Natural killer cell treated with Interleukin-12 subunit alpha and Interleukin-12 subunit beta and Interleukin-15 and Interleukin-18, amount 100 ng/mL, for 72 hours (primary cell): ENCODE measurements around the gene TICAM1. TPM values are rescaled to one million over a fixed set of nuclear protein-coding genes. Genes with fewer than 3 reads are reported as not detected.
"Not testable (repeated sequence)": the region's sequence is repeated elsewhere in the genome, so short reads cannot be mapped to it uniquely, and the experiment has no call there.

Experiments used
- ATAC-seq, 2 donors: fragments of 150-1000 bp; cut with Tn5 transposase in 1 of 2; sonication (Bioruptor Pico), chemical (Tn5 transposase) in 1 of 2; 2 replicates each; pipeline ENCODE4 v1.10.0; 2021
- DNase-seq: peaks from one replicate; pipeline ENCODE4 v3.0.0; 2022; ENCODE audit warnings: low spot score
- H3K27ac Mint-ChIP-seq, 2 donors: 1 replicate in 1 of 2; 2 replicates in 1 of 2; pipeline ENCODE4 v1.8.0; 2022; ENCODE audit warnings: mixed read lengths in 2 of 2, mild to moderate bottlenecking in 1 of 2, moderate library complexity in 1 of 2
- H3K27me3 Mint-ChIP-seq, 2 donors: 1 replicate in 1 of 2; 2 replicates in 1 of 2; pipeline ENCODE4 v1.8.0; 2022; ENCODE audit warnings: mixed read lengths in 2 of 2
- H3K36me3 Mint-ChIP-seq: one replicate; pipeline ENCODE4 v1.8.0; 2022; ENCODE audit warnings: mixed read lengths
- H3K4me1 Mint-ChIP-seq, 2 donors: 1 replicate in 1 of 2; 2 replicates in 1 of 2; pipeline ENCODE4 v1.8.0; 2022; ENCODE audit warnings: low read depth in 2 of 2, mixed read lengths in 2 of 2, mild to moderate bottlenecking in 1 of 2
- H3K4me3 Mint-ChIP-seq: one replicate; pipeline ENCODE4 v1.8.0; 2022; ENCODE audit warnings: mixed read lengths
- H3K9me3 Mint-ChIP-seq: 2 replicates; pipeline ENCODE4 v1.8.0; 2022; ENCODE audit warnings: mixed read lengths
- total RNA-seq, 2 donors: library from RNA; stranded (reverse); gene quantifications; one replicate each; pipeline ENCODE4 v1.2.3, GENCODE V29; 2022

TICAM1 gene
- total RNA-seq, 2 donors from 2014 or later = 42.6 to 47.0 TPM

DNA sequence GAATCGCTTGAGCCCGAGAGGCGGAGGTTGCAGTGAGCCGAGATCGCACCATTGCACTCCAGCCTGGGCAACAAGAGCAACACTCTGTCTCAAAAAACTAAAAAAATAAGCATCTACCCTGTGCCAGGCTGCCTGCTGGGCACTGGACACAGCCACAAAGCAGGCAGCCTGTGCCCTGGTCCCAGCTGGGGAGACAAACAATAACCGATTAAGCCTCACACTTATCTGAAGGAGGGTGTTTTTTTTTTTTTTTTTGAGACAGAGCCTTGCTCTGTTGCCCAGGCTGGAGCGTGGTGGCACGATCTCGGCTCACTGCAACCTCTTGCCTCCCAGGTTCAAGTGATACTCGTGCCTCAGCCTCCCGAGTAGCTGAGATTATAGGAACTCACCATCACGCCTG lies 25.0 kb upstream of the TICAM1 start:
- H3K9me3 Mint-ChIP-seq, H3K27ac Mint-ChIP-seq, H3K27me3 Mint-ChIP-seq, H3K4me1 Mint-ChIP-seq, H3K36me3 Mint-ChIP-seq, ATAC-seq, DNase-seq, H3K4me3 Mint-ChIP-seq: not testable (repeated sequence)

DNA sequence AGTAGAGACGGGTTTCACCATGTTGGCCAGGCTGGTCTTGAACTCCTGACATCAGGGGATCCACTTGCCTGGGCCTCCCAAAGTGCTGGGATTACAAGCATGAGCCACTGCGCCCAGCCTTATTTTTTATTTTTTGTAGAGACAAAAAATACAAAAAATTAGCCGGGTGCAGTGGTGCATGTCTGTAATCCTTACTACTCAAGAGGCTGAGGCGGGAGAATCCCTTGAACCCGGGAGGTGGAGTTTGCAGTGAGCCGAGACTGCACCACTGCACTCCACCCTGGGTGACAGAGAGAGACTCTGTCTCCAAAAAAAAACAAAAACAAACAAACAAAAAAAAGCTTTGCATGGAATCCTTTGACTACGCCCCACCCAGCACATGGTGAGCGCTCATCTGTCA lies 22.0 kb upstream of the TICAM1 start:
- DNase-seq, H3K4me3 Mint-ChIP-seq, H3K9me3 Mint-ChIP-seq, H3K27me3 Mint-ChIP-seq, H3K27ac Mint-ChIP-seq, H3K4me1 Mint-ChIP-seq, H3K36me3 Mint-ChIP-seq, ATAC-seq: not testable (repeated sequence)

DNA sequence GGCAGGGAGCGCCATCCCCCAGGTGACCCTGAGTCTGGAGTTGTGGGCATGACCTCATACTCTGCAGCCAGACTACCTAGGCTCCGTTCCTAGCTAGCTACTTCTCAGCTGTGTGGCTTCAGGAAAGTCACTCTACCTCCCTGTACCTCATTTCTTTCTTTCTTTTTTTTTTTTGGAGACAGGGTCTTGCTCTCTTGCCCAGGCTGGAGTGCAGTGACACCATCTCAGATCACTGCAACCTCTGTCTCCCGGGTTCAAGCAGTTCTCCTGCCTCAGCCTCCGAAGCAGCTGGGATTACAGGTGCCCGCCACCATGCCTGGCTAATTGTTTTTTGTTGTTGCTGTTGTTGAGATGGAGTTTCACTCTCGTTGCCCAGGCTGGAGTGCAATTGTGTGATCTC lies 21.0 kb upstream of the TICAM1 start:
- H3K27ac Mint-ChIP-seq = no peak overlapping the region
- H3K9me3 Mint-ChIP-seq = no peaks in the 10 kb centered on the region
- no peak overlapping the region for H3K4me3 Mint-ChIP-seq
- H3K27me3 Mint-ChIP-seq = no peaks in the 10 kb centered on the region
- H3K36me3 Mint-ChIP-seq = no peaks in the 10 kb centered on the region
- no peak for ATAC-seq
- no peak for DNase-seq
- peaks cover 0 to 3% of the 10 kb centered on the region in 2 donors for H3K4me1 Mint-ChIP-seq

DNA sequence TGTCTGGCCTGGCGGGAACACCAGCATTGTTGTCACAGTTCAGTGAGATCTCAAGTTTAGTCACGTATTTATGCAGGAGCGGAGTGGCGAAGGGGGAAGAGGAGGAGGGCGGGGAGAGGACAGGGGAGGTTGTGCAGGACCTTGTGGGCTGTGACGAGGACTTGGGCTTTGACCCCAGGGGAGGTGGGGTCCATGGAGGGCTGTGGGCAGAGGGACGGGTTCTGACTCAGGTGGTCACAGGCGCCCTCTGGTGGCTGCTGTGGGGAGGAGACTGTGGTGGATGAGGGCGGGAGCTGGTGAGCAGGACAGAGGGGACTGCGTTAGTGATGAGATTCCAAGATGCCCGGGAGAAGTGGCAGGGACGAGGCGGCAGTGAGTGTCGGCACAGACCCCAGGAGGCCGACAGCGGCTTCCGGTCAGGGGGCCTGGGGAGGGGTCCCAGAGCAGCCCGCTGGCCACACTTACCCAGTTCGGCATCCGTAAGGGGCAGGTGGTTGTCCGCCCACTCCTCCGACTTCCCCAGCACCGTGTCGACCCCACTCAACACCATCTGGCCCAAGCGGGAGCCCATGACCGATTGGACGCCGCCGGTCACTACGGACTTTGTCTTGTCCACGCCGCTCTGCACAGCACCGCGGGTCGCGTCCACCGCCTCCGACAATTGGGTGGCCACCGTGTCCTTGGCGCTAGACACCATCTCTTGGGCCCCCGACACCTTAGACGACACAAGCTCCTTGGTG lies 20.2 kb upstream of the TICAM1 start:
- no peaks in the 10 kb centered on the region for H3K36me3 Mint-ChIP-seq
- H3K27me3 Mint-ChIP-seq = no peaks in the 10 kb centered on the region
- peaks cover 0 to 3% of the 10 kb centered on the region in 2 donors for H3K4me1 Mint-ChIP-seq
- H3K4me3 Mint-ChIP-seq = no peak overlapping the region
- ATAC-seq (peak; percentile 86 to 88), DNase-seq (peak; percentile 72)
- no peaks in the 10 kb centered on the region for H3K9me3 Mint-ChIP-seq
- H3K27ac Mint-ChIP-seq = peak overlapping the region in 1 of 2 donors; percentile 53

DNA sequence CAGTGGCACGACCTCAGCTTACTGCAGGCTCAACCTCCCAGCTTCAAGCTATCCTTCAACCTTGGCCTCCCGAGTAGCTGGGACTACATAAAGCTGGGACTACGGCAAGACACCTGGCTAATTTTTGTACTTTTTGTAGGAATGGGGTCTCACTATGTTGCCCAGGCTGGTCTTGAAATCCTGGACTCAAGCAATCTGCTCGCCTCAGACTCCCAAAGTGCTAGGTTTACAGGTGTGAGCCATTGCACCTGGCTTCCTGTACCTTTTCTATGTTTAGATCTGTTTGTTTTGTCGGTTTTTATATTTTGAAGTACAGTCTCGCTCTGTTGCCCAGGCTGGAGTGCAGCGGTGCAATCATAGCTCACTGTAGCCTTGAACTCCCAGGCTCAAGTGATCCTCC lies 17.5 kb upstream of the TICAM1 start:
- no peak for DNase-seq
- Mint-ChIP-seq H3K27ac (no peak overlapping the region), H3K27me3 (no peaks in the 10 kb centered on the region), H3K4me1 (peaks cover 0 to 6% of the 10 kb centered on the region in 2 donors), H3K4me3 (no peak overlapping the region), H3K36me3 (no peaks in the 10 kb centered on the region), H3K9me3 (no peaks in the 10 kb centered on the region)
- no peak for ATAC-seq

DNA sequence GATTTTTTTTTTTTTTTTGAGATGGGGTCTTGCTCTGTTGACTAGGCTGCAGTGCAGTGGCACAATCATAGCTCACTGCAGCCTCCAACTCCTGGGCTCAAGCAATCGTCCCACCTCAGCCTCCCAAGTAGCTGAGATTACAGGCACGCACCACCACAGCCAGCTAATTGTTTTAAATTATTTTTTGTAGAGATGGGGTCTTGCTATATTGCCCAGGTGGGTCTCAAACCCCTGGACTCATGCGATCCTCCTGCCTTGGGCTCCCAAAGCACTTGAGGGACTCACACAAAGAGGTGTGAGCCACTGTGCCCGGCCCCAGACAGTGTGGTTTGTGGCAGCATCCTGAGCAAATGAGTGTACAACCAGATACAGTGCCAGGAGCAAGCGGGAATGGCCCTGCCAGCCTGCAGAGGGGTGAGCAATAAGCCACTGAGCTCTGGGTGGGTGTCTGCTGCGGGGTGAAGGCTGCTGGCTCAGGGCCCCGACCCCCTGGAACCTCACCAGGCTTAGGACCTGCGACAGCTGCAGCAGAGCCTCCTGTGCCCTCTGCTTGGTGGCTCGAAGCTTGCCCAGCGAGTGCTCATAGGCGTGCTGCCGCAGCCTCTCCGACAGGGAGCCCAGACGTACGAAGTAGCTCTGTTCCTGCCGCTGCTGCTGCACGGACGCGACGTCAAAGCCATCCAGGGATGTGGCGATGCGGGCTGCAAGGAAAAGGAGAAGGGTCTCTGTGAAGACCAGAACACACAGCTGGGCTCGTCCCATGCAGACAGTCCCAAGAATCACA lies 15.9 kb upstream of the TICAM1 start:
- ATAC-seq = no peak
- no peak for DNase-seq
- no peaks in the 10 kb centered on the region for H3K36me3 Mint-ChIP-seq
- no peaks in the 10 kb centered on the region for H3K27me3 Mint-ChIP-seq
- no peaks in the 10 kb centered on the region for H3K9me3 Mint-ChIP-seq
- peaks cover 0 to 6% of the 10 kb centered on the region in 2 donors for H3K4me1 Mint-ChIP-seq
- H3K27ac Mint-ChIP-seq = no peak overlapping the region
- H3K4me3 Mint-ChIP-seq = no peak overlapping the region

DNA sequence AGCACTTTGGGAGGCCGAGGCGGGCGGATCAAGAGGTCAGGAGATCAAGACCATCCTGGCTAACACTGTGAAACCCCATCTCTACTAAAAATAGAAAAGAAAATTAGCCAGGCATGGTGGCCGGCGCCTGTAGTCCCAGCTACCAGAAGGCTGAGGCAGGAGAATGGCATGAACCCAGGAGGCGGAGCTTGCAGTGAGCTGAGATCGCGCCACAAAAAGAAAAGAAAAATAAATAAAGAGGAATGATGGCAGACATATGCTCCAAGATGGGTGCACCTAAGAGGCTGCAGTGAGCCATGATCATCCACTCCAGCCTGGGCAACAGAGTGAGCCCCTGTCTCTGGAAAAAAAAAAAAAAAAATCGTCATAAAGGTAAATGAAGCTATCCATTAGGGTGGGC lies 14.5 kb upstream of the TICAM1 start:
- H3K9me3 Mint-ChIP-seq, H3K27me3 Mint-ChIP-seq, H3K36me3 Mint-ChIP-seq, ATAC-seq, DNase-seq, H3K4me1 Mint-ChIP-seq, H3K4me3 Mint-ChIP-seq: not testable (repeated sequence)
- peak overlapping the region in 1 of 2 donors; percentile 23 for H3K27ac Mint-ChIP-seq

DNA sequence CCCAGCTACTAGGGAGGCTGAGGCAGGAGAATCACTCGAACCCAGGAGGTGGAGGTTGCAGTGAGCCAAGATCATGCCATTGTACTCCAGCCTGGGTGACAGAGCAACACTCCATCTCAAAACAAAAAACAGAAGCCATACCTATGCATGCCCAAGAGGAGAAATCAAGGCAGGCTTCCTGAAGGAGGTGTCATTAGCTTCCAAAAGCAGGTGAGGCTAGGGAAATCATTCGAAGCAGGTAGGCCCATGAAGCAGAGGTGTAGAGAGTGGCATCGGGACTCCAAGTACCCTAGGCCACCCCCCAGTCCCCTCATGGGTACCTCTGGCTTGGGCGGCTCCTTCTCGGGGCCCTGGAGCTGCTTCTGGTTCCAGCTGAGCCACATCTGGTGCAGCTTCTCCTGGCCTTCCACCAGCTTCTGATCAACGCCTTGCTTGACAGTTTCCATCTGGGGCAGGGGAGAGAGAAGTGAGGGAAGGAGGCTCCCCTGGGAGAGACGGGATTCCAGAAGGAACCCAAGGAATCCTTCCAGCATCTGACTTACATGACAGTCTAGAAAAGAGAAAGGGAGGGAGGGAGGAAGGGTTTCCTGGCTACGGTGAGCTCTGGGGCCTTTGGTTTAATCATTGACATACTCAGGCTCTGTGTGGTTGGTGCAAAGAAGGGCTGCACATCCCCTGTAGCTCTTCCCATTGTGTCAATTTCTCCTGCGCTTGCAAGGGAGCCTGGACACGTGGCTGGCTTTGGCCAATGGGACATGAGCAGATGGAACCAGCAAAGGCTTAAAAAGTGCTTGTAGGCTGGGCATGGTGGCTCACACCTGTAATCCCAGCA lies 13.1 kb upstream of the TICAM1 start:
- Mint-ChIP-seq H3K27me3 (no peaks in the 10 kb centered on the region), H3K4me1 (peaks cover 14 to 17% of the 10 kb centered on the region in 2 donors), H3K9me3 (no peaks in the 10 kb centered on the region), H3K36me3 (peaks cover 4% of the 10 kb centered on the region), H3K4me3 (no peak overlapping the region), H3K27ac (no peak overlapping the region)
- no peak for ATAC-seq
- no peak for DNase-seq

DNA sequence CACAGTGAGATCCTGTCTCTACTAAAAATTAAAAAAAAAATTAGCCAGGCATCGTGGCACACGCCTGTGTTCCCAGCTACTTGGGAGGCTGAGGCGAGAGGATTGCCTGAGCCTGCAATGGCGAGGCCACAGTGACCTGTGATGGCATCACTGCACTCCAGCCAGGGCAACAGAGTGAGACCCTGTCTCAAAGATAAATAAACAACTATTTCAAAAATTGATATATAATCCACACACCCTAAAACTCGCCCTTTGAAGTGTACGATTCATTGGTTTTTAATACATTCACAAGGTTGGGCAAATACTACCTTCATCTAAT lies 12.1 kb upstream of the TICAM1 start:
- H3K4me3 Mint-ChIP-seq = no peak overlapping the region
- no peaks in the 10 kb centered on the region for H3K27me3 Mint-ChIP-seq
- H3K27ac Mint-ChIP-seq = no peak overlapping the region
- H3K4me1 Mint-ChIP-seq = peaks cover 17% of the 10 kb centered on the region in 2 donors
- peaks cover 4% of the 10 kb centered on the region for H3K36me3 Mint-ChIP-seq
- ATAC-seq (no peak), DNase-seq (no peak)
- H3K9me3 Mint-ChIP-seq = no peaks in the 10 kb centered on the region

DNA sequence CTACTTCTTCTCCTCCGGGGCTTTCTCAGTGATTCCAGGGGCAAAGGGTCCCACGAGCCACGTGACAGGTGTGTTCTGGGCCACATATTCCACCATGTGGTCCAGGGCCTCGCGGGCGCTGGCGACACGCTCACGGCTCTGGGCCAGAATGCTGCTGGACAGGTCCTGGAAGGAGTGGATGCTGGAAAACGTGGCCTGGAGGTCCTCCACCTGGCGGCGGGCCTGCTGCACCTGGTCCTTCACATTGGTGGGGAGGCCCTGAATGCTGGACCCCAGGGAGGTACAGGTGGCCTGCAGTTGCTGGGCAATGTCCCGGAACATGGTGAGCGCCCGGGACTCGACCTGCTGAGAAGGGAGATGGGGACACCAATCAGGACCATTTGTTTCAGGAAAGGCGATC lies 7.7 kb upstream of the TICAM1 start:
- Mint-ChIP-seq H3K4me3 (no peak overlapping the region), H3K36me3 (peaks cover 4% of the 10 kb centered on the region), H3K27me3 (no peaks in the 10 kb centered on the region), H3K9me3 (no peaks in the 10 kb centered on the region), H3K27ac (peak overlapping the region in 1 of 2 donors; percentile 31), H3K4me1 (peaks cover 22 to 28% of the 10 kb centered on the region in 2 donors)
- ATAC-seq = no peak
- no peak for DNase-seq

DNA sequence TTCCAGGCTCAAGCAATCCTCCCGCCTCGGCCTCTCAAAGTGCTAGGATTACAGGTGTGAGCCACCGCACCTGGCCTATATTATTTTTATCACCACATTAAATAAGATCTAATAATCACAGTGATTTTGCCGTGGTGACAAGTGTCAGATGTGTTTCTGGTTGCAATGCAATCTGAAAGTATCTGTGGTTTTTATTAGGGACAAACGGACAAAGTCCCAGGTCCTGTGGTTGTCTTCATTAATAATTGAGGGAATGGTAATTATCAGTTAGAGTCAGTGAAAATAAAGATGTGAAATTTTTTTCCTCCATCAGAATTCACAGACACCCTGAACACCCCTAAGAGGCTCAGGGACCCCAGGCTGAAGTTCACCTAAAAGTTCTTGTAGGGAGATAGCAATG lies 1.3 kb upstream of the TICAM1 start:
- DNase-seq (no peak), ATAC-seq (no peak)
- Mint-ChIP-seq H3K27ac (peak overlapping the region; percentile 57 to 60), H3K9me3 (no peaks in the 10 kb centered on the region), H3K27me3 (no peaks in the 10 kb centered on the region), H3K36me3 (peaks cover 8% of the 10 kb centered on the region), H3K4me3 (peak overlapping the region; percentile 55), H3K4me1 (peaks cover 25 to 34% of the 10 kb centered on the region in 2 donors)

DNA sequence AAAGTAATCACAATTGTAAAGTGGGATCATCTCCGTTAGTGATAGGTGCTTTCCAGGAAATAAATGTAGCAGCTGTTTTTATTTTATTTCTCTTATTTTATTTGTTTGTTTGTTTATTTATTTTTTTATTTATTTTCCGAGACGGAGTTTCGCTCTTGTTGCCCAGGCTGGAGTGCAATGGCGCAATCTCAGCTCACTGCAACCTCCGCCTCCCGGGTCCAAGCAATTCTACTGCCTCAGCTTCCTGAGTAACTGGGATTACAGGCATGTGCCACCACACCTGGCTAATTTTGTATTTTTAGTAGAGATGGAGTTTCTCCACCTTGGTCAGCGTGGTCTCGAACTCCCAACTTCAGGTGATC lies 448 bp upstream of the TICAM1 start:
- ATAC-seq, H3K27me3 Mint-ChIP-seq, H3K9me3 Mint-ChIP-seq, H3K36me3 Mint-ChIP-seq, DNase-seq: not testable (repeated sequence)
- peak overlapping the region; percentile 94 for H3K4me3 Mint-ChIP-seq
- peaks cover 20 to 30% of the 10 kb centered on the region in 2 donors for H3K4me1 Mint-ChIP-seq
- peak overlapping the region; percentile 93 for H3K27ac Mint-ChIP-seq

DNA sequence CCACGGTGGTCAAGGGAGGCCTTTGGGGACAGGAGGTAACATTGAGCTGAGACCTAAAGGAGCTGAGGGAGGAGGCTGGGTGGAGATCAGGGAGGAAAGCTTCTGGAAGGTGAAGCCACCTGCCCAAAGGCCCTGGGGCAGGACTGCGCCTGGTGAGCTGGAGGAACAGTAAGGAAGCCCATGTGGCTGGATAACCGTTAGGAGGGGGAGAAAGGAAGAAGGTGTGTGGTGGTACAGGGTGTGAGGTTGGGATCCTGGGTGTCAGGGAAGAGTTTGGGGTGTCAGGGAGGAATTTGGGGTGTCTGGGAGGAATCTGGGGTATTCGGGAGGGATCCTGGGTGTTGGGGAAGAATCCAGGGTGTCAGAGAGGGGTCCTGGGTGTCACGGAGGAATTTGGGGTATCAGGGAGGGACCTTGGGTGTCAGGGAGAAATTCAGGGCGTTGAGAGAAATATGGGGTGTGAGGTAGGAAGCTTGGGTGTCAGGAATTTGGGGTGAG lies 695 bp downstream of the TICAM1 start:
- Mint-ChIP-seq H3K36me3 (peaks cover 8% of the 10 kb centered on the region), H3K4me3 (peak overlapping the region; percentile 94), H3K9me3 (no peaks in the 10 kb centered on the region), H3K27me3 (no peaks in the 10 kb centered on the region), H3K4me1 (peaks cover 20 to 27% of the 10 kb centered on the region in 2 donors), H3K27ac (peak overlapping the region; percentile 93)
- no peak for DNase-seq
- ATAC-seq = no peak

DNA sequence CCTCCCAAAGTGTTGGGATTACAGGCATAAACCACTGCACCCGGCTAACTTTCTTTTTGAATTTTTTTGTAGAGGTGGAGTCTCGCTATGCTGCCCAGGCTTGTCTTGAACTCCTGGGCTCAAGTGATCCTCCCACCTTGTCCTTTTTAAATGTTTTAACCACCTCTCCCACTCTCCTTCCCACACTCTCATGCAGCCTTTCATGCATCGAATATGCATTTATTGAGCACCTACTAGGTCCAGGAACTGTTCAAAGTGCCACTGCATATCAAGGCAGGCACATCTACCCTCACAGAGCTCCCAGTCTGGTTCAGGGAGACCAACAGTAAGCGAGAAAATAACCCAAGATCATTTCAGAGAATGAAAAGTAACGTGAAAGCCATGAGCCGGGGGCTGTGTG lies 1.2 kb downstream of the TICAM1 start:
- DNase-seq (no peak), ATAC-seq (no peak)
- peaks cover 8% of the 10 kb centered on the region for H3K36me3 Mint-ChIP-seq
- peak overlapping the region; percentile 94 for H3K4me3 Mint-ChIP-seq
- peaks cover 20 to 27% of the 10 kb centered on the region in 2 donors for H3K4me1 Mint-ChIP-seq
- H3K9me3 Mint-ChIP-seq = no peaks in the 10 kb centered on the region
- H3K27ac Mint-ChIP-seq = peak overlapping the region; percentile 93
- no peaks in the 10 kb centered on the region for H3K27me3 Mint-ChIP-seq
